ENCODE results near the gene ICE1.

DNA sequence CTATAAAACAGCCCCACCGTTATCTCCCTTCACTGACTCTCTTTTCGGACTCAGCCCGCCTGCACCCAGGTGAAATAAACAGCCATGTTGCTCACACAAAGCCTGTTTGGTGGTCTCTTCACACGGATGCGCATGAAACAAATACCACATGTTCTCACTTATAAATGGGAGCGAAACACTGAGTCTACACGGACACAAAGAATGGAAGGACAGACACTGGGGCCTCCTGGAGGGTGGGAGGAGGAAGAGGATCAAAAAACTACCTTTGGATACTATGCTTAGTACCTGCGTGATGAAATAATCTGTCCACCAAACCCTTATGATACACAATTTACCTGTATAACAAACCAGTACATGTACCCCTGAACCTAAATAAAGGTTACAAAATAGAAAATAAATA is 98.6 kb downstream of the ICE1 start:
- TF ChIP-seq, protein P1, sequence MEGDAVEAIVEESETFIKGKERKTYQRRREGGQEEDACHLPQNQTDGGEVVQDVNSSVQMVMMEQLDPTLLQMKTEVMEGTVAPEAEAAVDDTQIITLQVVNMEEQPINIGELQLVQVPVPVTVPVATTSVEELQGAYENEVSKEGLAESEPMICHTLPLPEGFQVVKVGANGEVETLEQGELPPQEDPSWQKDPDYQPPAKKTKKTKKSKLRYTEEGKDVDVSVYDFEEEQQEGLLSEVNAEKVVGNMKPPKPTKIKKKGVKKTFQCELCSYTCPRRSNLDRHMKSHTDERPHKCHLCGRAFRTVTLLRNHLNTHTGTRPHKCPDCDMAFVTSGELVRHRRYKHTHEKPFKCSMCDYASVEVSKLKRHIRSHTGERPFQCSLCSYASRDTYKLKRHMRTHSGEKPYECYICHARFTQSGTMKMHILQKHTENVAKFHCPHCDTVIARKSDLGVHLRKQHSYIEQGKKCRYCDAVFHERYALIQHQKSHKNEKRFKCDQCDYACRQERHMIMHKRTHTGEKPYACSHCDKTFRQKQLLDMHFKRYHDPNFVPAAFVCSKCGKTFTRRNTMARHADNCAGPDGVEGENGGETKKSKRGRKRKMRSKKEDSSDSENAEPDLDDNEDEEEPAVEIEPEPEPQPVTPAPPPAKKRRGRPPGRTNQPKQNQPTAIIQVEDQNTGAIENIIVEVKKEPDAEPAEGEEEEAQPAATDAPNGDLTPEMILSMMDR (IDR thresholded peaks at IDR 0.05; ENCODE audit: low read length), result no peak
- TF ChIP-seq EZH2 (optimal IDR thresholded peaks at IDR 0.05; ENCODE audit: low read depth, low read length) (no peak), EZH2phosphoT487 (IDR thresholded peaks at IDR 0.05; ENCODE audit: low read length) (no peak)

All from MM.1S (cell line).